ENCODE measurements around the gene NDOR1.
"Not testable (repeated sequence)": the region's sequence is repeated elsewhere in the genome, so short reads cannot be mapped to it uniquely, and the experiment has no call there.

NDOR1 gene

DNA sequence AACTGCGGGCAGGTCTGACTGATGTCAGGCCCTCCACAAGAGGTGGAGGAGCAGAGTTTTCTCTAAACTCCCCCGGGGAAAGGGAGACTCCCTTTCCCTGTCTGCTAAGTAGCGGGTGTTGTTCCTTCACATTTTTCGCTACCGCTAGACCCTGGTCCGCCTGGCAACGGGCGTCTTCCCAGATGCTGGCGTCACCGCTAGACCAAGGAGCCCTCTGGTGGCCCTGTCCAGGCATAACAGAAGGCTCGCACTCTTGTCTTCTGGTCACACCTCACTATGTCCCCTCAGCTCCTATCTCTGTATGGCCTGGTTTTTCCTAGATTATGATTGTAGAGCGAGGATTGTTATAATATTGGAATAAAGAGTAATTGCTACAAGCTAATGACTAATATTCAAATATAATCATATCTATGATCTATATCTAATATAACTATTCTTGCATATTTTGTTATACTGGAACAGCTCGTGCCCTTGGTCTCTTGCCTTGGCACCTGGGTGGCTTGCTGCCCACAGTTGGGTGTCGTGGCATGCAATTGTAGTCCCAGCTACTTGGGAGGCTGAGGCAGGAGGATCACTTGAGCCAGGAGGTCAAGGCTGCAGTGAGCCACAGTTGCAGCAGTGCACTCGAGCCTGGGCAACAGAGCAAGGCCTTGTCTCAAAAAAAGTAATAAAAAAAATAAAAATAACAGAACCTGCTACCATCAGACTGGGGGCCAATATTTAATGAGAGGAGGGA is 56.8 kb downstream of the NDOR1 start:
- peak in 13 of 42 donors; percentile 30 to 66 (median 45) for DNase-seq
- intact Hi-C loops (cut with DNase I) = not testable (repeated sequence)

DNA sequence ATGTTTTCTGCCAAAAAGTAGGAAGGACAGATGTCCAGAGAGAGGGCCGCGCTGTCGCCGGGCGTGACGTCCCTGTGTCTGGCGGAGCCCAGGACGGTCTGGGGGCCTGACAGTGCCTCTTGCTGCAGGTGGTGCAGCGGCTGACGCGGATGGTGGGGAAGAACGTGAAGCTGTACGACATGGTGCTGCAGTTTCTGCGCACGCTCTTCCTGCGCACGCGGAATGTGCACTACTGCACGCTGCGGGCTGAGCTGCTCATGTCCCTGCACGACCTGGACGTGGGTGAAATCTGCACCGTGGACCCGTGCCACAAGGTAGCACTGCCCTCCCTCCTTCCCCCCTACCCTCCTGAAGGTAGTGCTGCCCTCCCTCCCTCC is 57.4 kb downstream of the NDOR1 start:
- intact Hi-C loops (cut with DNase I) = no loop called here
- no peak for DNase-seq

- intact Hi-C loops (cut with DNase I) = no loop called here
- no peak for DNase-seq
Measured at GRCh38 chr9:137263506-137263905, 58.0 kb downstream of the NDOR1 start.

DNA sequence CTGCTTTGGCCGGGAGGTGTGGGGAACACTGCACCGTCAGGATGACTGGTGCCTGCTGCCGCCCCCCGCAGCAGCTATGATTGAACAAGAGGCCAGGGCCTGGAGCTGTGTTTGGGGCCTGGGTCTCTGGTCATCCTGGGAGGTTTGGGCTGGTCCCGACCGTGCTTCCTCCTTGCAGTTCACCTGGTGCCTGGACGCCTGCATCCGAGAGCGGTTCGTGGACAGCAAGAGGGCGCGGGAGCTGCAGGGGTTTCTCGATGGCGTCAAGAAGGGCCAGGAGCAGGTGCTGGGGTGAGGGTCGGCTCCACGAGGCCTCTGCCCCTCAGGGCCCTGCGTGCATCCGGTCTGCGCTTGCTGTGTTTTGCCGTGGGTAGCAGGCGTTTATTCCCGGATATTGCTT is 58.6 kb downstream of the NDOR1 start:
- no peak for DNase-seq
- intact Hi-C loops (cut with DNase I) = no loop called here

- intact Hi-C loops (cut with DNase I) = no loop called here
- no peak for DNase-seq
Measured at GRCh38 chr9:137265496-137266161, 60.1 kb downstream of the NDOR1 start.

GRCh38 chr9:137266162-137266527 is 60.6 kb downstream of the NDOR1 start:
- no peak for DNase-seq
- intact Hi-C loops (cut with DNase I) = no loop called here

Measured in head of caudate nucleus (tissue), 42 donors.